Skeletal muscle satellite cell (primary cell): ENCODE measurements around the gene SNAP25.

ENCODE experiments used
- H3K27me3 ChIP-seq: 2 replicates; pipeline ENCODE4 v1.7.0; 2013; ENCODE audit warnings: low read length; ENCODE audit not compliant: control insufficient read depth, insufficient read depth
- H3K36me3 ChIP-seq: 2 replicates; pipeline ENCODE4 v1.7.0; 2013; ENCODE audit warnings: mild to moderate bottlenecking, control low read depth, low read length; ENCODE audit not compliant: insufficient read depth
- H3K4me1 ChIP-seq: 2 replicates; pipeline ENCODE4 v1.7.0; 2013; ENCODE audit warnings: low read length; ENCODE audit not compliant: control insufficient read depth, insufficient read depth
- H3K4me2 ChIP-seq: 2 replicates; pipeline ENCODE4 v1.7.0; 2013; ENCODE audit warnings: mild to moderate bottlenecking, low read length
- H3K4me3 ChIP-seq: 2 replicates; pipeline ENCODE4 v1.7.0; 2013; ENCODE audit warnings: low read length
- H3K9ac ChIP-seq: 2 replicates; pipeline ENCODE4 v1.7.0; 2013; ENCODE audit warnings: mild to moderate bottlenecking, low read depth, low read length, moderate library complexity
- H3K9me3 ChIP-seq: replicated peaks from 2 replicates; pipeline ENCODE4 v1.7.0; 2013; ENCODE audit warnings: mild to moderate bottlenecking, control low read depth, low read length

SNAP25 gene

DNA sequence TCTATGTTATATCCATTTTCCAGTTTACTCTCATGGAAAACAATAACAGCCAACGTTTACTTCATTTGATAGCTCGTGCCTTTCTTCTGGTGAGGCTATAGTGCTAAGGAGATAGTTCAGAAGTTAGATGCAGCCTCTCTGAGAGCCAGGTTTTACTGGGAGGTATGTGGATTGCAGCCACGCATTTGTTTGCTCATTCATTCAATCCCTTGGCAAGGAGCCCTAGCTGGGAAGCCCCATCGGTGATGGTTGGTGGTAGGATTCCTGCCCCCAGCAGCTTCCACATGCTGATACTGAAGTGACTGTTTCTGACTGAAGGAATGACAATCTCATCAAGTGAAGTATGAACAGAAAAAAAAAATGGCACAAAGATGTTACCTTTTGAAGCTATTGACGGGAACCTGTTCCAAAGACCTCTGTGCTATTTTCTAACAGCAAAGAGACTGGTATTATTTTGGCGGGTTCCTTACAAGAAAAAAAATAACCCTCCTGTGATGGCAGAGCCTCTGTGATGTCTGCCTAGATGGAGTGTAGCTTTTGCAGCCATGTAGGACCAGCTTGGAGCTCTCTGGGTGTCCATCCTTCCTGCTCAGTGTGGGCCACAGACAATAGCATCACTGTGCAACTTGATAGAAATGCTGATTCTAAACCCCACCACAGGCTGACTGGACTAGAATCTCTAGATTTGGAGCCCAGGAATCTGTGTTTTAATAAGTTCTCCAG is 30.6 kb downstream of the SNAP25 start:
- Histone ChIP-seq H3K4me3 (no peak overlapping the region), H3K27me3 (peaks cover 13% of the 10 kb centered on the region), H3K9me3 (no peaks in the 10 kb centered on the region), H3K9ac (no peak overlapping the region), H3K36me3 (no peaks in the 10 kb centered on the region), H3K4me1 (no peaks in the 10 kb centered on the region), H3K4me2 (no peak overlapping the region)

DNA sequence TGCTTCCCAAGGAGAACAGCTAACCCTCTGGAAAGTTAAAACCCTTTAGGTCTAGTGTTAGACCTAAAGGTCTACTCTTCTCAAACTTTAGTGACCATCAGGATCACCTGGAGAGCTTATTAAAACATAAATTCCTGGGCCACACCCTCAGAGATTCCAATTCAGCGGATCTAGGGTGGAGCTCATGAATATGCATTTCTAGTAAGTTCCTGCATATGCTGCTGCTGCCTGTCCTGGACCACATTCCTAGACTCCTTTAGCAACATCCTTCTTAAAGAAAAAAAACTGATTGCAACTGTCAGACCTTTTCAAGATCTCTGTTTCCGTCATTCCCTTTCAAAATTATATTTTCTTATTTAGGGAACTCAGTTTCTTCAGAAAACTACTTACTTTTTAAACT is 31.2 kb downstream of the SNAP25 start:
- no peaks in the 10 kb centered on the region for H3K9me3 ChIP-seq
- no peaks in the 10 kb centered on the region for H3K4me1 ChIP-seq
- H3K4me2 ChIP-seq: no peak overlapping the region
- H3K27me3 ChIP-seq: peaks cover 18% of the 10 kb centered on the region
- H3K36me3 ChIP-seq: no peaks in the 10 kb centered on the region
- H3K4me3 ChIP-seq: no peak overlapping the region
- no peak overlapping the region for H3K9ac ChIP-seq

DNA sequence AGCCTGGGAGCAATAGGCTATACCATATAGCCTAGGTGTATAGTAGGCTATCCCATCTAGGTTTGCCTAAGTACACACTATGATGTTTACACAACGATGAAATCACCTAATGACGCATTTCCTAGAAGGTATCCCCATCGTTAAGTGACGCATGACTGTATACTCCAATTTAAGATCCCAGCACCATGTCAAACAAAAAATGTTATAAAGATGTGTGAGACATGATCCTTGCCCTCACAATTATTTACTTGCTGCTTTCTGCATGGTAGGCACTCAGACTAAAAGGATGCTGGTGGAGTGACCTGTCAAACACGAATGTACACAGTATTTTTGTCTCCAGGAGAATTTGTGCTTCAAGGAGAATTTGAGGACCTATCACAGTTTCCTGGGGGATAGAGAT is 32.3 kb downstream of the SNAP25 start:
- Histone ChIP-seq H3K36me3 (no peaks in the 10 kb centered on the region), H3K9ac (no peak overlapping the region), H3K9me3 (no peaks in the 10 kb centered on the region), H3K4me2 (no peak overlapping the region), H3K27me3 (peaks cover 27% of the 10 kb centered on the region), H3K4me3 (no peak overlapping the region), H3K4me1 (no peaks in the 10 kb centered on the region)

GRCh38 chr20:10253780-10254179 is 35.1 kb downstream of the SNAP25 start:
- Histone ChIP-seq H3K4me2 (no peak overlapping the region), H3K4me3 (no peak overlapping the region), H3K27me3 (peaks cover 42% of the 10 kb centered on the region), H3K36me3 (no peaks in the 10 kb centered on the region), H3K9me3 (no peaks in the 10 kb centered on the region), H3K4me1 (no peaks in the 10 kb centered on the region), H3K9ac (no peak overlapping the region)

- no peaks in the 10 kb centered on the region for H3K36me3 ChIP-seq
- H3K9ac ChIP-seq: no peak overlapping the region
- H3K4me1 ChIP-seq: no peaks in the 10 kb centered on the region
- no peak overlapping the region for H3K4me2 ChIP-seq
- no peak overlapping the region for H3K4me3 ChIP-seq
- H3K9me3 ChIP-seq: no peaks in the 10 kb centered on the region
- peaks cover 41% of the 10 kb centered on the region for H3K27me3 ChIP-seq
Measured at GRCh38 chr20:10255846-10256245, 37.2 kb downstream of the SNAP25 start.

DNA sequence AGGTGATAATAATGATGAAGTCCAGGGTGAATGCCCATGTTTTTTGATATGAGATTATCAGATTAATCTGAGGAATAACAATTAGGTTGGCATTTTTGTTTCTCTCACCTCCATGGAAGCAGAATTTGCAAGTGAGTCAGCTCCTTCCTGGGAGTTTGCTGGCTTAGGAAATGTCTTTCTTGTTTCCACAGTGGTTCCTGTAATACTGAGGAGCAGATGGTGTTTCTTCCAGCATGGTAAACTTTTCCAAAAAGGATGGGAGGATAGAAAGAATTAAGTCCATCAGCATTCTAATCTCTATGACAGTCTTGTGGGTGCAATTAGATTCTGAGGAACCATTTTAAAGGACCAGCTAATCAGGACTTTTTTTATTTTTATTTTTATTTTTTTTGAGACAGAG is 40.5 kb downstream of the SNAP25 start:
- Histone ChIP-seq H3K9ac (no peak overlapping the region), H3K27me3 (peaks cover 34% of the 10 kb centered on the region)

DNA sequence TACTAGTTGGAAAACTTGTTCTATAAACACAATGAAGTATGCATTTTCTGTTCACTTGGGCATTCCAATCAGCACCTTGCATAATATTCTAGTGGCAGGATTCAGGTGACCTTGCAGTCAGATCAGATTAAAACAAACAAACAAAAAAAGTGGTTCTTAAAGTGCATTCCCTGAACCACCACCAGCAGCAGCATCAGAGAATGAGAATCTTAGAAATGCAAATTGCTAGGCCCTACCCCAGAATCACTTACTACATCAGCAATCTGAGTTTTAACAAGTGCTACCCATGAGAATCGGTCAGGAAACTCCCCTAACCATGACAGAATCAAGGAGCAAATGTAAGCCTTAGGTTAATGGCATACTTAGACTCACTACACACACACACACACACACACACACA is 41.7 kb downstream of the SNAP25 start:
- Histone ChIP-seq H3K4me3 (no peak overlapping the region), H3K4me2 (no peak overlapping the region), H3K4me1 (no peaks in the 10 kb centered on the region), H3K27me3 (peaks cover 25% of the 10 kb centered on the region), H3K36me3 (no peaks in the 10 kb centered on the region), H3K9ac (no peak overlapping the region), H3K9me3 (no peaks in the 10 kb centered on the region)

More for the DNA sequence above, 40.5 kb downstream of the SNAP25 start:
- Histone ChIP-seq H3K36me3 (no peaks in the 10 kb centered on the region), H3K4me1 (no peaks in the 10 kb centered on the region), H3K9me3 (no peaks in the 10 kb centered on the region), H3K4me3 (no peak overlapping the region), H3K4me2 (no peak overlapping the region)

- Histone ChIP-seq H3K9me3 (no peaks in the 10 kb centered on the region), H3K9ac (no peak overlapping the region), H3K4me3 (no peak overlapping the region), H3K27me3 (peaks cover 14% of the 10 kb centered on the region), H3K36me3 (no peaks in the 10 kb centered on the region), H3K4me2 (no peak overlapping the region), H3K4me1 (no peaks in the 10 kb centered on the region)
Measured at GRCh38 chr20:10261702-10262101, 43.1 kb downstream of the SNAP25 start.

- H3K9ac ChIP-seq: no peak overlapping the region
- H3K4me2 ChIP-seq: no peak overlapping the region
- no peaks in the 10 kb centered on the region for H3K9me3 ChIP-seq
- H3K4me3 ChIP-seq: no peak overlapping the region
- no peaks in the 10 kb centered on the region for H3K4me1 ChIP-seq
- H3K27me3 ChIP-seq: peaks cover 6% of the 10 kb centered on the region
- H3K36me3 ChIP-seq: no peaks in the 10 kb centered on the region
Measured at GRCh38 chr20:10263385-10264165, 44.9 kb downstream of the SNAP25 start.

- Histone ChIP-seq H3K36me3 (no peaks in the 10 kb centered on the region), H3K4me1 (no peaks in the 10 kb centered on the region), H3K9me3 (no peaks in the 10 kb centered on the region), H3K9ac (no peak overlapping the region), H3K27me3 (peaks cover 3% of the 10 kb centered on the region), H3K4me3 (no peak overlapping the region), H3K4me2 (no peak overlapping the region)
Measured at GRCh38 chr20:10264166-10264558, 45.5 kb downstream of the SNAP25 start.

GRCh38 chr20:10268636-10269035 is 50.0 kb downstream of the SNAP25 start:
- H3K4me3 ChIP-seq: no peak overlapping the region
- no peaks in the 10 kb centered on the region for H3K9me3 ChIP-seq
- peaks cover 24% of the 10 kb centered on the region for H3K27me3 ChIP-seq
- H3K36me3 ChIP-seq: no peaks in the 10 kb centered on the region
- no peaks in the 10 kb centered on the region for H3K4me1 ChIP-seq
- no peak overlapping the region for H3K4me2 ChIP-seq
- no peak overlapping the region for H3K9ac ChIP-seq

GRCh38 chr20:10270630-10271029 is 52.0 kb downstream of the SNAP25 start:
- H3K9me3 ChIP-seq: no peaks in the 10 kb centered on the region
- H3K27me3 ChIP-seq: peaks cover 30% of the 10 kb centered on the region
- H3K36me3 ChIP-seq: no peaks in the 10 kb centered on the region

More at GRCh38 chr20:10270630-10271029, 52.0 kb downstream of the SNAP25 start:
- Histone ChIP-seq H3K4me1 (no peaks in the 10 kb centered on the region), H3K9ac (no peak overlapping the region), H3K4me2 (no peak overlapping the region), H3K4me3 (no peak overlapping the region)
